ENCODE results near the gene GABPB2. TPM values are rescaled to one million over a fixed set of nuclear protein-coding genes. Genes with fewer than 3 reads are reported as not detected.

The GABPB2 gene
- total RNA-seq (2022) (2.0 and 2.6 TPM in 2 replicates), Bru-seq, nascent RNA (percentile 36 among the genes with signal in this experiment), BruChase-seq, experiment 1, labeled RNA remaining after a 2-hour chase (percentile 41 among the genes with signal in this experiment), BruChase-seq, experiment 2, labeled RNA remaining after a 6-hour chase (percentile 47 among the genes with signal in this experiment)
- long read RNA-seq, full-length matches to known transcripts = 1 of 1 reads
- long read RNA-seq, partial matches to known transcripts = 0 of 1 reads
- long read RNA-seq, other reads (novel, unspliced or antisense) = 0 of 1 reads

GRCh38 chr1:151070474-151071276 is at the start of gene GABPB2:
Gene GABPB2, plus strand, starts transcription at chr1:151070761. Its CDS starts 17,429 bp downstream, at chr1:151088190.
- POLR2A ChIA-PET = interaction anchor here (0.5 to 0.6 kb wide), 3 partner anchors 11 to 256 kb away, joined by 3 to 4 read pairs (median 4); partner anchors contain the start of genes C1orf56 and CDC42SE1
- Mint-ChIP-seq H3K36me3 (ENCODE audit: insufficient read depth, unreplicated experiment) (peaks cover 11% of the 10 kb centered on the region), H3K27me3 (ENCODE audit: insufficient read depth, unreplicated experiment) (no peaks in the 10 kb centered on the region), H3K4me3 (ENCODE audit: unreplicated experiment) (peak within 1 kb of the TSS; percentile 98), H3K9me3 (ENCODE audit: unreplicated experiment) (no peaks in the 10 kb centered on the region), H3K27ac (ENCODE audit: unreplicated experiment) (peak within 1 kb of the TSS; percentile 100), H3K4me1 (ENCODE audit: low read depth, unreplicated experiment) (no peaks in the 10 kb centered on the region)
- Histone ChIP-seq H3K4me3 (ENCODE audit: low read depth, low read length) (peak within 1 kb of the TSS; percentile 64), H3K9me3 (no peaks in the 10 kb centered on the region), H3K4me1 (peaks cover 10% of the 10 kb centered on the region; the same call in 1 of the 2 replicates), H3K36me3 (ENCODE audit: control insufficient read depth, insufficient read depth, low read length) (no peaks in the 10 kb centered on the region), H3K27me3 (replicated peaks; ENCODE audit: control insufficient read depth, insufficient read depth, low read length) (no peaks in the 10 kb centered on the region)
- intact Hi-C loops (cut with micrococcal nuclease; ENCODE audit: unreplicated experiment) = loop anchor here (2.0 kb wide), 2 partner anchors 46 to 76 kb away; partner anchors contain the start of gene SEMA6C
- peak; percentile 74 to 95 for TF ChIP-seq CTCF (IDR thresholded peaks at IDR 0.05; ENCODE audit: insufficient read depth in 1 of 2, low read depth in 1 of 2, low read length in 1 of 2, severe bottlenecking in 1 of 2, unreplicated experiment in 1 of 2)
- DNase-seq = peak; percentile 87 to 90
- CTCF ChIA-PET = interaction anchor here (0.8 to 2.3 kb wide), 7 partner anchors 12 to 119 kb away, joined by 3 to 7 read pairs (median 3); partner anchors contain the start of genes C1orf56, CDC42SE1, MINDY1 and TNFAIP8L2
- BruUV-seq (replicated peaks) = TSS peak; percentile 43

GRCh38 chr1:151024540-151025146 is 45.9 kb upstream of the GABPB2 start:
- Histone ChIP-seq H3K4me3 (ENCODE audit: low read depth, low read length) (no peak overlapping the region), H3K27me3 (replicated peaks; ENCODE audit: control insufficient read depth, insufficient read depth, low read length) (no peaks in the 10 kb centered on the region), H3K9me3 (no peaks in the 10 kb centered on the region), H3K36me3 (ENCODE audit: control insufficient read depth, insufficient read depth, low read length) (peaks cover 3% of the 10 kb centered on the region; the same call in 1 of the 2 replicates), H3K4me1 (no peaks in the 10 kb centered on the region)
- no peak overlapping the region for H3K27ac Mint-ChIP-seq (ENCODE audit: unreplicated experiment)
- POLR2A ChIA-PET = no interaction called here
- no peaks in the 10 kb centered on the region for H3K4me1 Mint-ChIP-seq (ENCODE audit: low read depth, unreplicated experiment)
- H3K27me3 Mint-ChIP-seq (ENCODE audit: insufficient read depth, unreplicated experiment) = no peaks in the 10 kb centered on the region
- intact Hi-C loops (cut with micrococcal nuclease; ENCODE audit: unreplicated experiment) = loop anchor here (2.0 to 5.0 kb wide), 3 partner anchors 34 to 133 kb away; partner anchors contain the start of genes CDC42SE1, GABPB2 and TNFAIP8L2
- no TSS peak for BruUV-seq (replicated peaks)
- peaks cover 31% of the 10 kb centered on the region for H3K36me3 Mint-ChIP-seq (ENCODE audit: insufficient read depth, unreplicated experiment)
- H3K9me3 Mint-ChIP-seq (ENCODE audit: unreplicated experiment) = no peaks in the 10 kb centered on the region
- peak; percentile 52 to 81 for TF ChIP-seq CTCF (IDR thresholded peaks at IDR 0.05; ENCODE audit: insufficient read depth in 1 of 2, low read depth in 1 of 2, low read length in 1 of 2, severe bottlenecking in 1 of 2, unreplicated experiment in 1 of 2)
- CTCF ChIA-PET = interaction anchor here (0.6 to 1.6 kb wide), 5 partner anchors 23 to 107 kb away, joined by 3 to 11 read pairs (median 5); partner anchors contain the start of gene C1orf56
- H3K4me3 Mint-ChIP-seq (ENCODE audit: unreplicated experiment) = no peak overlapping the region
- DNase-seq = peak; percentile 73 to 84

DNA sequence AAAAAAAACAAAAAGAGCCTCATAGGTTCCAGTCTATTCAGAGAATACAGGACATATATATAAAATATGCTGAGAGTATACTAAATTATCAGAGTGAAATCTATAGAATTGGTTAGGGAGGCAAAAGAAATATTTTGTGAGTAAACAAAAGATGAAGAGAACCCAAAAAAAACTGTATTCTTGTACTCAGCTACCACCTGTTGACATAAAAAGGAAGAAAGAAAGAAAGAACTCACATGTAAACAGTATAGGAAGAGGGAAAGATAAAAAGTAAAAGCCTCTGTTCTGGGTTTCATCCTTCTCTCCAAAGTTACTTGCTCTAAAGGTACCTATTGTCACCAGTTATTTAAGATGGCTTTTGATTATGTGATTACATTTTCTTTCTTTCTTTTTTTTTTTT is 44.1 kb upstream of the GABPB2 start:
- intact Hi-C loops (cut with micrococcal nuclease; ENCODE audit: unreplicated experiment) = no loop called here
- no TSS peak for BruUV-seq (replicated peaks)
- no peak overlapping the region for H3K4me3 ChIP-seq (ENCODE audit: low read depth, low read length)
- Mint-ChIP-seq H3K27me3 (ENCODE audit: insufficient read depth, unreplicated experiment) (no peaks in the 10 kb centered on the region), H3K9me3 (ENCODE audit: unreplicated experiment) (no peaks in the 10 kb centered on the region), H3K36me3 (ENCODE audit: insufficient read depth, unreplicated experiment) (peaks cover 46% of the 10 kb centered on the region), H3K27ac (ENCODE audit: unreplicated experiment) (no peak overlapping the region), H3K4me3 (ENCODE audit: unreplicated experiment) (no peak overlapping the region), H3K4me1 (ENCODE audit: low read depth, unreplicated experiment) (no peaks in the 10 kb centered on the region)
- H3K4me1 ChIP-seq = no peaks in the 10 kb centered on the region
- CTCF ChIA-PET = no interaction called here
- no peak for DNase-seq
- H3K36me3 ChIP-seq (ENCODE audit: control insufficient read depth, insufficient read depth, low read length) = peaks cover 3% of the 10 kb centered on the region; the same call in 1 of the 2 replicates
- no peaks in the 10 kb centered on the region for H3K27me3 ChIP-seq (replicated peaks; ENCODE audit: control insufficient read depth, insufficient read depth, low read length)
- H3K9me3 ChIP-seq = no peaks in the 10 kb centered on the region
- POLR2A ChIA-PET = no interaction called here
- no peak for TF ChIP-seq CTCF (IDR thresholded peaks at IDR 0.05; ENCODE audit: insufficient read depth in 1 of 2, low read depth in 1 of 2, low read length in 1 of 2, severe bottlenecking in 1 of 2, unreplicated experiment in 1 of 2)
